Measurements from ENCODE around the gene KCNMB2.

KCNMB2 gene

GRCh38 chr3:178870085-178870484 lies 333.8 kb downstream of the KCNMB2 start:
- no peak for DNase-seq (ENCODE audit: low spot score)

DNA sequence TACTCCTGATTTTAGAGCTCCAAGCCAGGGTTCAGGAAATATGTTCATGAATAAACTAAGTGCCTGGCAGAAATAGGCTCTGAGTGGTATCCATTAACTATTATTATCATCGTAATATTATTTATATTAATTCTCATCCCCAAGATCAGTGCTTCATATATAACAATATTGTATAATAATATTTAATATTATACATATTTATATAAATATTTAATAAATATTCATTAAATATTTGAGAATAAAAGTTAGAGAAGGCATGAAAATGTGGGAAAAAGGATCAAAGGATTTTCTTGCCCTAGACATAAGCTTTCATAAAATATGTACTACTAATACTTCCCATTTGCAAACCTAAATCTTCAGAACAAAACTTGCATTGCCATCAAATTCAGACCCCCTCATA lies 338.9 kb downstream of the KCNMB2 start:
- no peak for DNase-seq (ENCODE audit: low spot score)

GRCh38 chr3:178875836-178876235 lies 339.6 kb downstream of the KCNMB2 start:
- DNase-seq (ENCODE audit: low spot score): no peak

DNA sequence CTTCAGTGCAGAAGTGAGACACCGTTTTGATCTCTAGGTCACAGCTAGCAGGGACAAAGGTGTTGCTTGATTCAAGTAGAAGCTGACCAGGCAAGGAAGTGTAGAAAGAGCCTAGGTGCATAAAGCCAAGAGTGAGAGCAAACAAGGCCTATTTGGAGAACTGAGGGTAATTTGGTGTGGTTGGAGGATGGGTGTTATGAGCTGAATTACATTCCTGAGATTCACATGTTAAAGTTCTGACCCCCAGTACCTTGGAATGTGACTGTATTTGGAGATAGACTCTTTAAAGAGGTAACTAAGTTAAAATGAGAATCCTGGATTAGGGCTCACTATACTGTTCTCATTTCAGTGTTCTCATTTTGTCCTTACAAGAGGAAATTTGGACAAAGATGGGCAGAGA lies 344.0 kb downstream of the KCNMB2 start:
- DNase-seq (ENCODE audit: low spot score): no peak
